HG03066 (cell line): Measurements from ENCODE around the gene CNTN5.
"Not testable (repeated sequence)": the region's sequence is repeated elsewhere in the genome, so short reads cannot be mapped to it uniquely, and the experiment has no call there.

Source experiments
- ATAC-seq: cut with Tn5 transposase; IDR thresholded peaks from one replicate; pipeline ENCODE4 v1.9.1; 2021; ENCODE audit warnings: low read depth; ENCODE audit not compliant: unreplicated experiment

CNTN5 gene

GRCh38 chr11:99268886-99269285 lies 248.1 kb downstream of the CNTN5 start:
- no peak for ATAC-seq

GRCh38 chr11:99271527-99271926 lies 250.8 kb downstream of the CNTN5 start:
- no peak for ATAC-seq

- ATAC-seq = no peak
These were observed 254.8 kb downstream of the CNTN5 start for GRCh38 chr11:99275521-99275920.

GRCh38 chr11:99277281-99277680 lies 256.5 kb downstream of the CNTN5 start:
- ATAC-seq = no peak

GRCh38 chr11:99279266-99279665 lies 258.5 kb downstream of the CNTN5 start:
- no peak for ATAC-seq

GRCh38 chr11:99281331-99281730 lies 260.6 kb downstream of the CNTN5 start:
- ATAC-seq = no peak

GRCh38 chr11:99297925-99298324 lies 277.2 kb downstream of the CNTN5 start:
- ATAC-seq = not testable (repeated sequence)

GRCh38 chr11:99307510-99308088 lies 286.9 kb downstream of the CNTN5 start:
- no peak for ATAC-seq

GRCh38 chr11:99311870-99312269 lies 291.1 kb downstream of the CNTN5 start:
- no peak for ATAC-seq

- no peak for ATAC-seq
These were observed 296.2 kb downstream of the CNTN5 start for GRCh38 chr11:99316776-99317520.

GRCh38 chr11:99320769-99321290 lies 300.1 kb downstream of the CNTN5 start:
- ATAC-seq = no peak

GRCh38 chr11:99325847-99326246 lies 305.1 kb downstream of the CNTN5 start:
- ATAC-seq = no peak

- no peak for ATAC-seq
These were observed 306.3 kb downstream of the CNTN5 start for GRCh38 chr11:99327066-99327465.

GRCh38 chr11:99327527-99327926 lies 306.8 kb downstream of the CNTN5 start:
- no peak for ATAC-seq

GRCh38 chr11:99333621-99334020 lies 312.9 kb downstream of the CNTN5 start:
- ATAC-seq = no peak

- ATAC-seq = no peak
These were observed 322.4 kb downstream of the CNTN5 start for GRCh38 chr11:99343117-99343516.

GRCh38 chr11:99349151-99349673 lies 328.5 kb downstream of the CNTN5 start:
- ATAC-seq = no peak

GRCh38 chr11:99351624-99352023 lies 330.9 kb downstream of the CNTN5 start:
- no peak for ATAC-seq

- ATAC-seq = no peak
These were observed 331.9 kb downstream of the CNTN5 start for GRCh38 chr11:99352642-99353041.

- ATAC-seq = no peak
These were observed 345.8 kb downstream of the CNTN5 start for GRCh38 chr11:99366546-99366945.

GRCh38 chr11:99368583-99368982 lies 347.8 kb downstream of the CNTN5 start:
- no peak for ATAC-seq
